DMS 273 treated with DMSO at 0.1 percent for 48 hours (cell line): ENCODE results near the gene VPS39.

Experiments used
- DNase-seq: peaks from one replicate; lab custom pipeline; 2025; lab: John Stamatoyannopoulos, UW

Gene VPS39

GRCh38 chr15:42131826-42132806 is 76.0 kb downstream of the VPS39 start:
- peak; percentile 1 for DNase-seq

- DNase-seq, result no peak
Observed at GRCh38 chr15:42131006-42131405, 77.1 kb downstream of the VPS39 start.

- DNase-seq, result no peak
Observed at GRCh38 chr15:42130246-42130986, 77.7 kb downstream of the VPS39 start.

GRCh38 chr15:42129364-42129763 is 78.7 kb downstream of the VPS39 start:
- no peak for DNase-seq

GRCh38 chr15:42128476-42128875 is 79.6 kb downstream of the VPS39 start:
- no peak for DNase-seq

GRCh38 chr15:42123546-42123945 is 84.6 kb downstream of the VPS39 start:
- no peak for DNase-seq

GRCh38 chr15:42121682-42122081 is 86.4 kb downstream of the VPS39 start:
- no peak for DNase-seq

- no peak for DNase-seq
Observed at GRCh38 chr15:42121021-42121420, 87.1 kb downstream of the VPS39 start.

- no peak for DNase-seq
Observed at GRCh38 chr15:42120285-42120684, 87.8 kb downstream of the VPS39 start.

- DNase-seq, result no peak
Observed at GRCh38 chr15:42119446-42119760, 88.7 kb downstream of the VPS39 start.

- no peak for DNase-seq
Observed at GRCh38 chr15:42118650-42119445, 89.3 kb downstream of the VPS39 start.

- no peak for DNase-seq
Observed at GRCh38 chr15:42111924-42112323, 96.2 kb downstream of the VPS39 start.

- DNase-seq, result no peak
Observed at GRCh38 chr15:42110367-42110766, 97.7 kb downstream of the VPS39 start.

- no peak for DNase-seq
Observed at GRCh38 chr15:42108806-42109205, 99.3 kb downstream of the VPS39 start.
